SK-N-SH treated with all-trans-retinoic acid at 6 μM for 48 hours (cell line): ENCODE results near the gene BCL2L13.

Experiments used
- ARNTL ChIP-seq: fragments of 450-650 bp; formaldehyde crosslinking; IDR thresholded peaks from 2 replicates; pipeline ENCODE4 v1.5.0; 2020; ENCODE audit warnings: low read depth, mild to moderate bottlenecking, moderate library complexity, borderline replicate concordance
- CREB5 ChIP-seq: fragments of 250-450 bp; sonication (Bioruptor Pico); IDR thresholded peaks from 2 replicates; pipeline ENCODE4 v1.5.1; 2020; ENCODE audit warnings: low read depth, mild to moderate bottlenecking, moderate library complexity
- ESRRG ChIP-seq: fragments of 250-450 bp; sonication (Bioruptor Pico); IDR thresholded peaks from 2 replicates; pipeline ENCODE4 v1.6.1; 2021; ENCODE audit warnings: mild to moderate bottlenecking
- ISL1 ChIP-seq: fragments of 250-450 bp; sonication (Bioruptor Pico); IDR thresholded peaks from 2 replicates; pipeline ENCODE4 v2.1.2; 2022; ENCODE audit warnings: mild to moderate bottlenecking, moderate library complexity
- OSR1 ChIP-seq: fragments of 250-450 bp; sonication (Bioruptor Pico); IDR thresholded peaks from 2 replicates; pipeline ENCODE4 v1.8.0; 2022; ENCODE audit warnings: moderate library complexity, mild to moderate bottlenecking, inconsistent platforms
- PATZ1 ChIP-seq: fragments of 250-450 bp; sonication (Bioruptor Pico); IDR thresholded peaks from 2 replicates; pipeline ENCODE4 v1.8.0; 2020; ENCODE audit warnings: mild to moderate bottlenecking, moderate library complexity, borderline replicate concordance
- RARB ChIP-seq: fragments of 250-450 bp; sonication (Bioruptor Pico); IDR thresholded peaks from 2 replicates; pipeline ENCODE4 v1.8.0; 2021; ENCODE audit warnings: mild to moderate bottlenecking, moderate library complexity
- SNAI2 ChIP-seq: fragments of 250-450 bp; sonication (Bioruptor Pico); IDR thresholded peaks from 2 replicates; pipeline ENCODE4 v1.5.0; 2020; ENCODE audit warnings: mild to moderate bottlenecking, moderate library complexity
- TCF4 ChIP-seq: fragments of 250-450 bp; sonication (Bioruptor Pico); IDR thresholded peaks from 2 replicates; pipeline ENCODE4 v1.8.0; 2021; ENCODE audit warnings: mild to moderate bottlenecking, moderate library complexity, borderline replicate concordance
- ZFP3 ChIP-seq: fragments of 250-450 bp; sonication (Bioruptor Pico); IDR thresholded peaks from 2 replicates; pipeline ENCODE4 v1.5.0; 2020; ENCODE audit warnings: mild to moderate bottlenecking, moderate library complexity
- ZFP30 ChIP-seq: fragments of 450-650 bp; formaldehyde crosslinking; IDR thresholded peaks from 2 replicates; pipeline ENCODE4 v1.5.0; 2022; ENCODE audit warnings: mild to moderate bottlenecking, moderate library complexity
- ZNF70 ChIP-seq: fragments of 450-650 bp; formaldehyde crosslinking; IDR thresholded peaks from 2 replicates; pipeline ENCODE4 v1.5.0; 2020; ENCODE audit warnings: mild to moderate bottlenecking, moderate library complexity
- TF ChIP-seq, protein P1 (sequence below): fragments of 250-450 bp; sonication (Bioruptor Pico); IDR thresholded peaks from 2 replicates; pipeline ENCODE4 v1.5.0; 2020; ENCODE audit warnings: mild to moderate bottlenecking, moderate library complexity

GRCh38 chr22:17774206-17774925, 135.8 kb downstream of the BCL2L13 start, which contains the start of gene BID:
- no peak for TF ChIP-seq OSR1 (CRISPR knock-in tag)
- TF ChIP-seq ZNF70 (CRISPR knock-in tag): no peak
- no peak for TF ChIP-seq RARB (CRISPR knock-in tag)
- no peak for TF ChIP-seq SNAI2
- TF ChIP-seq ZFP30 (CRISPR knock-in tag): no peak
- no peak for TF ChIP-seq ESRRG (CRISPR knock-in tag)
- no peak for TF ChIP-seq TCF4 (CRISPR knock-in tag)
- TF ChIP-seq PATZ1 (CRISPR knock-in tag): no peak
- TF ChIP-seq ARNTL (CRISPR knock-in tag): no peak
- TF ChIP-seq ISL1 (CRISPR knock-in tag): no peak
- TF ChIP-seq ZFP3 (CRISPR knock-in tag): no peak
- no peak for TF ChIP-seq CREB5 (CRISPR knock-in tag)
- TF ChIP-seq, protein P1, sequence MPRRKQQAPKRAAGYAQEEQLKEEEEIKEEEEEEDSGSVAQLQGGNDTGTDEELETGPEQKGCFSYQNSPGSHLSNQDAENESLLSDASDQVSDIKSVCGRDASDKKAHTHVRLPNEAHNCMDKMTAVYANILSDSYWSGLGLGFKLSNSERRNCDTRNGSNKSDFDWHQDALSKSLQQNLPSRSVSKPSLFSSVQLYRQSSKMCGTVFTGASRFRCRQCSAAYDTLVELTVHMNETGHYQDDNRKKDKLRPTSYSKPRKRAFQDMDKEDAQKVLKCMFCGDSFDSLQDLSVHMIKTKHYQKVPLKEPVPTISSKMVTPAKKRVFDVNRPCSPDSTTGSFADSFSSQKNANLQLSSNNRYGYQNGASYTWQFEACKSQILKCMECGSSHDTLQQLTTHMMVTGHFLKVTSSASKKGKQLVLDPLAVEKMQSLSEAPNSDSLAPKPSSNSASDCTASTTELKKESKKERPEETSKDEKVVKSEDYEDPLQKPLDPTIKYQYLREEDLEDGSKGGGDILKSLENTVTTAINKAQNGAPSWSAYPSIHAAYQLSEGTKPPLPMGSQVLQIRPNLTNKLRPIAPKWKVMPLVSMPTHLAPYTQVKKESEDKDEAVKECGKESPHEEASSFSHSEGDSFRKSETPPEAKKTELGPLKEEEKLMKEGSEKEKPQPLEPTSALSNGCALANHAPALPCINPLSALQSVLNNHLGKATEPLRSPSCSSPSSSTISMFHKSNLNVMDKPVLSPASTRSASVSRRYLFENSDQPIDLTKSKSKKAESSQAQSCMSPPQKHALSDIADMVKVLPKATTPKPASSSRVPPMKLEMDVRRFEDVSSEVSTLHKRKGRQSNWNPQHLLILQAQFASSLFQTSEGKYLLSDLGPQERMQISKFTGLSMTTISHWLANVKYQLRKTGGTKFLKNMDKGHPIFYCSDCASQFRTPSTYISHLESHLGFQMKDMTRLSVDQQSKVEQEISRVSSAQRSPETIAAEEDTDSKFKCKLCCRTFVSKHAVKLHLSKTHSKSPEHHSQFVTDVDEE (CRISPR knock-in tag): no peak
